GM12874 (cell line): ENCODE data around the gene STT3A.

Experiments used
- CTCF ChIP-seq: IDR thresholded peaks from 2 replicates; pipeline ENCODE4 v1.5.1; 2011; ENCODE audit warnings: low read depth, mild to moderate bottlenecking, control low read depth, low read length, moderate library complexity; ENCODE audit not compliant: insufficient read depth

Gene STT3A

GRCh38 chr11:125627236-125627910 is 34.7 kb downstream of the STT3A start:
- no peak for TF ChIP-seq CTCF

DNA sequence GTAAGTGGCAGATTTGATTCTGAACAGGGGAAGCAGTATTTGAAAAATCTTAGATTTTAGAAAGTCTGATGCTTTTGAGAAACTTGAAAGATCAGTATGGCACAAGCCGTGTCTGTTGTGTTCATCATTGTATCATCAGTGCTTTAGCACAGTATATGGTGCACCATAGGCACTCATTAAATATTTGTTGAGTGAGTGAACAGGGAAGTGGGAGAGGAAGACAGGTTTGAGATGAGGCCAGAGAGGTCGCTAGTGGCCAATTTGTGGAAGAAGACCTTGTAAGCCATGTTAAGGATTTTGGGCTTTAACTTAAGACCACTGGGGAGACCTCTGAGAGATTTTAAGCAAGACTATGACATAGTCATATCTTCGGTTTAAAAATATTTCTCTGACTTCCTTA is 45.2 kb downstream of the STT3A start:
- no peak for TF ChIP-seq CTCF

DNA sequence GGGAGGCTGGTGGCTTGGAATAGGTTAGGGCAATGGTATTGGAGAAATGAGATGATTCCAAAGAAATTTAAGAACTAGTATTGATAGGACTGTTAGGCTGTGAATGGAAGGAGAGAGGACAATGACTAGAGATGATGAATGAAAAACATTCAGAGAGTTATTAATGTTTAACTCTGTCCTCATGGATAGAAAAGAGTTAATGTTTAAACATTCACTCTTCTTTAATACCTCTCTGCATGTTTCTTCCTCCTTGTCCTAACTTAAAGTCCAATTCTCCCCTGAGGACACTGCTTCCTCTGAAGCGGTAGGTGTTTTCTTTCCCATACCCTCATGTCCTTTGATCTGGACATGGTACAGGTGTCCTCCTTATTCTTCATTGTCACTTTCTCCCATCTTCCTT is 45.7 kb downstream of the STT3A start:
- TF ChIP-seq CTCF, result no peak

- no peak for TF ChIP-seq CTCF
These were observed 53.2 kb downstream of the STT3A start for GRCh38 chr11:125645871-125646270.

- TF ChIP-seq CTCF, result no peak
These were observed 57.0 kb downstream of the STT3A start for GRCh38 chr11:125649465-125650166.

DNA sequence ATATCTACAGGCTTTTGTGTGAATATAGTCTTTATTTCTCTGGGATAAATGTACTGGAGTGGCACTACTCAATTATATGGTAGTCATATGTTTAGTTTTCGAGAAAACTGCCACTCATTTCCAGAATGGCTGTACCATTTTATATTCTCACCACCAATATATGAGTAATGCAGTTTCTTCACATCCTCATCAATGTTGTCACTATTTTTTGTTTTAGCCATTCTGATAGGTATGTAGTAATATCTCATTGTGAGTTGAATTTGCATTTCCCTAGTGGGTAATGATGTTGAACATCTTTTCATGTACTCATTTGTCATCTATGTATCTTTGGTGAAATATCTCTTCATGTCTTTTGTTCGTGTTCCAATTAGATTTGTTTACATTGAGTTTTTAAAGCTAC is 70.0 kb downstream of the STT3A start:
- no peak for TF ChIP-seq CTCF

GRCh38 chr11:125663910-125664309 is 71.3 kb downstream of the STT3A start:
- TF ChIP-seq CTCF, result no peak
